Osteoblast (primary cell): Measurements from ENCODE around the gene SWAP70. TPM values are rescaled to one million over a fixed set of nuclear protein-coding genes. Genes with fewer than 3 reads are reported as not detected.

Experiments
- DNase-seq: peaks from one replicate; pipeline ENCODE4 v3.0.0; 2011; ENCODE audit warnings: low spot score, mixed read lengths; ENCODE audit not compliant: insufficient read length; ENCODE audit errors: missing footprints
- H2AFZ ChIP-seq: 2 replicates; pipeline ENCODE4 v1.6.0; 2011; ENCODE audit warnings: mild to moderate bottlenecking, low read length
- H3K27ac ChIP-seq: 2 replicates; pipeline ENCODE4 v1.5.1; 2011; ENCODE audit warnings: mild to moderate bottlenecking, low read depth, low read length, moderate library complexity
- H3K27me3 ChIP-seq: 2 replicates; pipeline ENCODE4 v1.6.0; 2012; ENCODE audit warnings: mild to moderate bottlenecking, control low read depth, inconsistent platforms, low read length, moderate library complexity; ENCODE audit not compliant: insufficient read depth
- H3K36me3 ChIP-seq: 2 replicates; pipeline ENCODE4 v1.5.1; 2011; ENCODE audit warnings: mild to moderate bottlenecking, low read length, control low read depth, moderate library complexity; ENCODE audit not compliant: insufficient read depth
- H3K4me1 ChIP-seq: 2 replicates; pipeline ENCODE4 v1.5.1; 2011; ENCODE audit warnings: mild to moderate bottlenecking, low read length, control low read depth, moderate library complexity; ENCODE audit not compliant: insufficient read depth
- H3K4me2 ChIP-seq: 2 replicates; pipeline ENCODE4 v1.6.0; 2011; ENCODE audit warnings: mild to moderate bottlenecking, low read length; ENCODE audit not compliant: insufficient read depth
- H3K4me3 ChIP-seq: fragments of 200-600 bp; sonication (generic); 3 replicates; pipeline ENCODE4 v1.5.1; 2012; ENCODE audit warnings: mild to moderate bottlenecking, low read length, inconsistent platforms; ENCODE audit not compliant: insufficient read depth
- H3K79me2 ChIP-seq: 2 replicates; pipeline ENCODE4 v1.6.0; 2012; ENCODE audit warnings: mild to moderate bottlenecking, low read length, control low read depth, inconsistent platforms; ENCODE audit not compliant: insufficient read depth
- H3K9me3 ChIP-seq: 2 replicates; pipeline ENCODE4 v1.5.1; 2011; ENCODE audit warnings: low read depth, low read length, control low read depth
- H4K20me1 ChIP-seq: 2 replicates; pipeline ENCODE4 v1.6.0; 2012; ENCODE audit warnings: mild to moderate bottlenecking, low read length, control low read depth; ENCODE audit not compliant: insufficient read depth
- CTCF ChIP-seq: IDR thresholded peaks from 2 replicates; pipeline ENCODE4 v1.5.1; 2011; ENCODE audit warnings: mild to moderate bottlenecking, low read depth, low read length, moderate library complexity; ENCODE audit errors: extremely low read depth
- total RNA-seq: library from RNA; depleted of rRNA; stranded (reverse); fragments of >200 nt; gene quantifications from 2 replicates; pipeline ENCODE4 v1.2.3, GENCODE V29; 2012

The SWAP70 gene
- total RNA-seq, 1 donor = 62.2 TPM

GRCh38 chr11:9678576-9678975 lies 14.7 kb downstream of the SWAP70 start:
- TF ChIP-seq CTCF = no peak
- Histone ChIP-seq H3K79me2 (peaks cover 88% of the 10 kb centered on the region), H3K4me2 (no peak overlapping the region), H2AFZ (no peak overlapping the region), H4K20me1 (peaks cover 15% of the 10 kb centered on the region), H3K36me3 (no peaks in the 10 kb centered on the region), H3K27ac (no peak overlapping the region), H3K9me3 (no peaks in the 10 kb centered on the region), H3K4me1 (peaks cover 4% of the 10 kb centered on the region), H3K27me3 (no peaks in the 10 kb centered on the region), H3K4me3 (no peak overlapping the region)
- no peak for DNase-seq

GRCh38 chr11:9680028-9680427 lies 16.2 kb downstream of the SWAP70 start:
- DNase-seq = no peak
- peaks cover 4% of the 10 kb centered on the region for H3K4me1 ChIP-seq

GRCh38 chr11:9681583-9682372 lies 17.9 kb downstream of the SWAP70 start:
- Histone ChIP-seq H3K4me2 (no peak overlapping the region), H3K79me2 (peaks cover 85% of the 10 kb centered on the region), H3K4me1 (peaks cover 4% of the 10 kb centered on the region), H3K27me3 (no peaks in the 10 kb centered on the region), H4K20me1 (peaks cover 9% of the 10 kb centered on the region), H3K36me3 (no peaks in the 10 kb centered on the region), H3K27ac (no peak overlapping the region), H2AFZ (no peak overlapping the region), H3K4me3 (no peak overlapping the region), H3K9me3 (no peaks in the 10 kb centered on the region)
- no peak for TF ChIP-seq CTCF
- no peak for DNase-seq

More at GRCh38 chr11:9680028-9680427, 16.2 kb downstream of the SWAP70 start:
- peaks cover 89% of the 10 kb centered on the region for H3K79me2 ChIP-seq
- H3K36me3 ChIP-seq = no peaks in the 10 kb centered on the region
- peaks cover 15% of the 10 kb centered on the region for H4K20me1 ChIP-seq
- H2AFZ ChIP-seq = no peak overlapping the region
- H3K27ac ChIP-seq = no peak overlapping the region
- H3K4me2 ChIP-seq = no peak overlapping the region
- no peak for TF ChIP-seq CTCF
- H3K27me3 ChIP-seq = no peaks in the 10 kb centered on the region
- H3K4me3 ChIP-seq = no peak overlapping the region
- no peaks in the 10 kb centered on the region for H3K9me3 ChIP-seq

GRCh38 chr11:9687711-9688477 lies 24.0 kb downstream of the SWAP70 start:
- peak overlapping the region; percentile 63 for H3K4me2 ChIP-seq
- peak overlapping the region; percentile 73 for H3K27ac ChIP-seq
- H3K9me3 ChIP-seq = no peaks in the 10 kb centered on the region
- no peaks in the 10 kb centered on the region for H3K27me3 ChIP-seq
- H2AFZ ChIP-seq = no peak overlapping the region
- no peak for TF ChIP-seq CTCF
- H3K4me1 ChIP-seq = peaks cover 36% of the 10 kb centered on the region
- no peak overlapping the region for H3K4me3 ChIP-seq
- DNase-seq = no peak
- no peaks in the 10 kb centered on the region for H3K36me3 ChIP-seq
- peaks cover 7% of the 10 kb centered on the region for H4K20me1 ChIP-seq
- H3K79me2 ChIP-seq = peaks cover 67% of the 10 kb centered on the region
